Suprapubic skin (tissue), 4 donors: Measurements from ENCODE around the gene PELI2.

Source experiments
- POLR2A ChIP-seq, 2 donors: fragments of 450-650 bp; IDR thresholded peaks; one replicate each; pipeline ENCODE4 v1.6.1; 2017; ENCODE audit warnings: antibody characterized with exemption in 2 of 2, mild to moderate bottlenecking in 2 of 2, moderate library complexity in 2 of 2
- POLR2AphosphoS5 ChIP-seq, 3 donors: sonication (generic); formaldehyde crosslinking; IDR thresholded peaks; one replicate each; pipeline ENCODE4 v1.6.1; 2017; ENCODE audit warnings: antibody characterized with exemption in 3 of 3
- TF ChIP-seq, protein P1 (sequence below), 2 donors: fragments of 200-600 bp in 1 of 2; fragments of 450-650 bp in 1 of 2; sonication (generic) in 1 of 2; IDR thresholded peaks; one replicate each; pipeline ENCODE4 v1.5.1; 2016 to 2019; ENCODE audit warnings: antibody characterized with exemption in 2 of 2, mild to moderate bottlenecking in 1 of 2, moderate library complexity in 1 of 2

- TF ChIP-seq, protein P1, sequence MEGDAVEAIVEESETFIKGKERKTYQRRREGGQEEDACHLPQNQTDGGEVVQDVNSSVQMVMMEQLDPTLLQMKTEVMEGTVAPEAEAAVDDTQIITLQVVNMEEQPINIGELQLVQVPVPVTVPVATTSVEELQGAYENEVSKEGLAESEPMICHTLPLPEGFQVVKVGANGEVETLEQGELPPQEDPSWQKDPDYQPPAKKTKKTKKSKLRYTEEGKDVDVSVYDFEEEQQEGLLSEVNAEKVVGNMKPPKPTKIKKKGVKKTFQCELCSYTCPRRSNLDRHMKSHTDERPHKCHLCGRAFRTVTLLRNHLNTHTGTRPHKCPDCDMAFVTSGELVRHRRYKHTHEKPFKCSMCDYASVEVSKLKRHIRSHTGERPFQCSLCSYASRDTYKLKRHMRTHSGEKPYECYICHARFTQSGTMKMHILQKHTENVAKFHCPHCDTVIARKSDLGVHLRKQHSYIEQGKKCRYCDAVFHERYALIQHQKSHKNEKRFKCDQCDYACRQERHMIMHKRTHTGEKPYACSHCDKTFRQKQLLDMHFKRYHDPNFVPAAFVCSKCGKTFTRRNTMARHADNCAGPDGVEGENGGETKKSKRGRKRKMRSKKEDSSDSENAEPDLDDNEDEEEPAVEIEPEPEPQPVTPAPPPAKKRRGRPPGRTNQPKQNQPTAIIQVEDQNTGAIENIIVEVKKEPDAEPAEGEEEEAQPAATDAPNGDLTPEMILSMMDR (IDR thresholded peaks at IDR 0.05): no peak
- no peak for TF ChIP-seq POLR2AphosphoS5 (IDR thresholded peaks at IDR 0.05)
- no peak for TF ChIP-seq POLR2A (IDR thresholded peaks at IDR 0.05)
Measured at GRCh38 chr14:56183631-56184157, 65.5 kb downstream of the PELI2 start.
